GM18909 (cell line): ENCODE results near the gene TAPBP.
A peak's percentile ranks its signal among the peaks of the same experiment; 100 is the strongest.

Experiments
- ATAC-seq: cut with Tn5 transposase; IDR thresholded peaks from one replicate; pipeline ENCODE4 v1.9.1; 2021; ENCODE audit warnings: mild to moderate bottlenecking; ENCODE audit not compliant: unreplicated experiment, poor library complexity

The TAPBP gene

GRCh38 chr6:33320315-33321181 lies 6.7 kb upstream of the TAPBP start:
- no peak for ATAC-seq

- ATAC-seq, result no peak
Measured at GRCh38 chr6:33319939-33320314, 6.0 kb upstream of the TAPBP start.

GRCh38 chr6:33318426-33319073 lies 4.7 kb upstream of the TAPBP start:
- no peak for ATAC-seq

GRCh38 chr6:33317669-33318425 lies 4.0 kb upstream of the TAPBP start, which contains the start of gene ZBTB22:
Gene ZBTB22, minus strand, starts transcription at chr6:33317744. Its CDS starts 828 bp downstream, at chr6:33316916.
- peak; percentile 55 for ATAC-seq

GRCh38 chr6:33317419-33317668 lies 3.5 kb upstream of the TAPBP start:
- no peak for ATAC-seq

- ATAC-seq, result no peak
Measured at GRCh38 chr6:33316603-33317418, 2.9 kb upstream of the TAPBP start.

- no peak for ATAC-seq
Measured at GRCh38 chr6:33315793-33316602, 2.1 kb upstream of the TAPBP start.

GRCh38 chr6:33314943-33315792 lies 1.3 kb upstream of the TAPBP start:
- no peak for ATAC-seq

- ATAC-seq, result no peak
Measured at GRCh38 chr6:33314515-33314942, 651 bp upstream of the TAPBP start.

- ATAC-seq, result no peak
Measured at GRCh38 chr6:33313105-33313708, 671 bp downstream of the TAPBP start.

- no peak for ATAC-seq
Measured at GRCh38 chr6:33312361-33313104, 1.3 kb downstream of the TAPBP start.

- no peak for ATAC-seq
Measured at GRCh38 chr6:33306356-33306755, 7.5 kb downstream of the TAPBP start.

- no peak for ATAC-seq
Measured at GRCh38 chr6:33305052-33305451, 8.8 kb downstream of the TAPBP start.

GRCh38 chr6:33304216-33304615 lies 9.7 kb downstream of the TAPBP start:
- no peak for ATAC-seq

GRCh38 chr6:33301877-33302276 lies 12.0 kb downstream of the TAPBP start:
- ATAC-seq, result no peak

GRCh38 chr6:33299237-33299944 lies 14.5 kb downstream of the TAPBP start:
- peak; percentile 77 for ATAC-seq

GRCh38 chr6:33298773-33299236 lies 15.1 kb downstream of the TAPBP start, which contains the start of gene RGL2:
Gene RGL2, minus strand, starts transcription at chr6:33298942. Its CDS starts 332 bp downstream, at chr6:33298610.
- ATAC-seq, result peak; percentile 27
